SK-N-SH (cell line): Measurements from ENCODE around the gene ZNF335.

Source experiments
- CHD2 ChIP-seq: fragments of 150-350 bp; IDR thresholded peaks from 2 replicates; pipeline ENCODE4 v1.6.1; 2018; ENCODE audit warnings: low read length; ENCODE audit not compliant: partially characterized antibody
- EP300 ChIP-seq, 2 experiments: IDR thresholded peaks; 2 replicates each; pipeline versions ENCODE4 v1.4.0 to v1.6.1; 2012; ENCODE audit warnings: borderline replicate concordance in 1 of 2, low read depth in 1 of 2, low read length in 1 of 2
- EZH2phosphoT487 ChIP-seq: fragments of 200-600 bp; sonication (generic); IDR thresholded peaks from 2 replicates; pipeline ENCODE4 v1.6.1; 2017; ENCODE audit warnings: low read depth, mixed run types, mild to moderate bottlenecking, antibody characterized with exemption, moderate library complexity, borderline replicate concordance
- FOSL2 ChIP-seq: IDR thresholded peaks from 2 replicates; pipeline ENCODE4 v1.4.0; 2012; ENCODE audit warnings: low read depth, mild to moderate bottlenecking, moderate library complexity, borderline replicate concordance
- POLR2AphosphoS5 ChIP-seq: IDR thresholded peaks from 2 replicates; pipeline ENCODE4 v1.6.1; 2012; ENCODE audit warnings: low read depth, low read length
- RAD21 ChIP-seq: IDR thresholded peaks from 2 replicates; pipeline ENCODE4 v1.6.1; 2012; ENCODE audit warnings: mild to moderate bottlenecking, low read length
- SIN3A ChIP-seq: IDR thresholded peaks from 2 replicates; pipeline ENCODE4 v1.6.1; 2012; ENCODE audit warnings: low read depth, mild to moderate bottlenecking, low read length, moderate library complexity, borderline replicate concordance
- SMC3 ChIP-seq: IDR thresholded peaks from 2 replicates; pipeline ENCODE4 v1.6.1; 2012; ENCODE audit warnings: low read depth, low read length, improper control_type of control experiment
- TF ChIP-seq, protein P1 (sequence below): fragments of 200-600 bp; sonication (generic); IDR thresholded peaks from 2 replicates; pipeline ENCODE4 v1.6.1; 2017; ENCODE audit warnings: antibody characterized with exemption, mild to moderate bottlenecking, moderate library complexity
- TF ChIP-seq, protein P2 (sequence below): IDR thresholded peaks from 2 replicates; pipeline ENCODE4; 2012
- TF ChIP-seq, protein P3 (sequence below): fragments of 150-350 bp; IDR thresholded peaks from 2 replicates; pipeline ENCODE4 v1.6.1; 2016; ENCODE audit warnings: mild to moderate bottlenecking, low read depth, low read length
- TF ChIP-seq, protein P4 (sequence below): IDR thresholded peaks from 2 replicates; pipeline ENCODE4 v1.4.0; 2012; ENCODE audit warnings: low read depth
- TF ChIP-seq, protein P5 (sequence below): IDR thresholded peaks from 2 replicates; pipeline ENCODE4 v1.4.0; 2012; ENCODE audit warnings: low read depth, borderline replicate concordance

DNA sequence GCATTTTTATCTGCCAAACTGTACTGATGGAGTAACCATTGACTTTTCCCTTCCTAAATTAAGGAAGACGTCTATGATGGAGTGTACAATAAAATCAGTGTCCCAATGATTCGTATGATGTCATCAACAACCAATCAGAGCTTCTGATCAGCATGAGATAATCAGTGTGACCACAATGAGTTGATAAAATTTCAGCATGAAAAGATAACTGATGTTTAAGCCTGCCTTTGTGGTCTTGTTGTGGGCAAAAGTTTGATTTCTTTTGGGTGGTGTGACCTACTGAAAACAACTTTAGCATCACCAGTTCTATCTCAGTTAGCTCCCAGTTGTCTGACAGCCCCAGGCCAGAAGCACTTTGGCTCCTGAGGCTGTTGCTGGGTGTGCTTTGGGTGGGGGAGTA lies 34.2 kb downstream of the ZNF335 start:
- no peak for TF ChIP-seq FOSL2
- TF ChIP-seq, protein P1, sequence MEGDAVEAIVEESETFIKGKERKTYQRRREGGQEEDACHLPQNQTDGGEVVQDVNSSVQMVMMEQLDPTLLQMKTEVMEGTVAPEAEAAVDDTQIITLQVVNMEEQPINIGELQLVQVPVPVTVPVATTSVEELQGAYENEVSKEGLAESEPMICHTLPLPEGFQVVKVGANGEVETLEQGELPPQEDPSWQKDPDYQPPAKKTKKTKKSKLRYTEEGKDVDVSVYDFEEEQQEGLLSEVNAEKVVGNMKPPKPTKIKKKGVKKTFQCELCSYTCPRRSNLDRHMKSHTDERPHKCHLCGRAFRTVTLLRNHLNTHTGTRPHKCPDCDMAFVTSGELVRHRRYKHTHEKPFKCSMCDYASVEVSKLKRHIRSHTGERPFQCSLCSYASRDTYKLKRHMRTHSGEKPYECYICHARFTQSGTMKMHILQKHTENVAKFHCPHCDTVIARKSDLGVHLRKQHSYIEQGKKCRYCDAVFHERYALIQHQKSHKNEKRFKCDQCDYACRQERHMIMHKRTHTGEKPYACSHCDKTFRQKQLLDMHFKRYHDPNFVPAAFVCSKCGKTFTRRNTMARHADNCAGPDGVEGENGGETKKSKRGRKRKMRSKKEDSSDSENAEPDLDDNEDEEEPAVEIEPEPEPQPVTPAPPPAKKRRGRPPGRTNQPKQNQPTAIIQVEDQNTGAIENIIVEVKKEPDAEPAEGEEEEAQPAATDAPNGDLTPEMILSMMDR: no peak
- TF ChIP-seq, protein P2, sequence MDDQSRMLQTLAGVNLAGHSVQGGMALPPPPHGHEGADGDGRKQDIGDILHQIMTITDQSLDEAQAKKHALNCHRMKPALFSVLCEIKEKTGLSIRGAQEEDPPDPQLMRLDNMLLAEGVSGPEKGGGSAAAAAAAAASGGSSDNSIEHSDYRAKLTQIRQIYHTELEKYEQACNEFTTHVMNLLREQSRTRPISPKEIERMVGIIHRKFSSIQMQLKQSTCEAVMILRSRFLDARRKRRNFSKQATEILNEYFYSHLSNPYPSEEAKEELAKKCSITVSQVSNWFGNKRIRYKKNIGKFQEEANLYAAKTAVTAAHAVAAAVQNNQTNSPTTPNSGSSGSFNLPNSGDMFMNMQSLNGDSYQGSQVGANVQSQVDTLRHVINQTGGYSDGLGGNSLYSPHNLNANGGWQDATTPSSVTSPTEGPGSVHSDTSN: no peak
- TF ChIP-seq, protein P3, sequence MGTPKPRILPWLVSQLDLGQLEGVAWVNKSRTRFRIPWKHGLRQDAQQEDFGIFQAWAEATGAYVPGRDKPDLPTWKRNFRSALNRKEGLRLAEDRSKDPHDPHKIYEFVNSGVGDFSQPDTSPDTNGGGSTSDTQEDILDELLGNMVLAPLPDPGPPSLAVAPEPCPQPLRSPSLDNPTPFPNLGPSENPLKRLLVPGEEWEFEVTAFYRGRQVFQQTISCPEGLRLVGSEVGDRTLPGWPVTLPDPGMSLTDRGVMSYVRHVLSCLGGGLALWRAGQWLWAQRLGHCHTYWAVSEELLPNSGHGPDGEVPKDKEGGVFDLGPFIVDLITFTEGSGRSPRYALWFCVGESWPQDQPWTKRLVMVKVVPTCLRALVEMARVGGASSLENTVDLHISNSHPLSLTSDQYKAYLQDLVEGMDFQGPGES: no peak
- TF ChIP-seq, protein P4, sequence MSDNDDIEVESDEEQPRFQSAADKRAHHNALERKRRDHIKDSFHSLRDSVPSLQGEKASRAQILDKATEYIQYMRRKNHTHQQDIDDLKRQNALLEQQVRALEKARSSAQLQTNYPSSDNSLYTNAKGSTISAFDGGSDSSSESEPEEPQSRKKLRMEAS: no peak
- TF ChIP-seq EZH2phosphoT487: no peak
- TF ChIP-seq POLR2AphosphoS5: no peak
- TF ChIP-seq RAD21: no peak
- no peak for TF ChIP-seq CHD2
- no peak for TF ChIP-seq SMC3
- TF ChIP-seq, protein P5, sequence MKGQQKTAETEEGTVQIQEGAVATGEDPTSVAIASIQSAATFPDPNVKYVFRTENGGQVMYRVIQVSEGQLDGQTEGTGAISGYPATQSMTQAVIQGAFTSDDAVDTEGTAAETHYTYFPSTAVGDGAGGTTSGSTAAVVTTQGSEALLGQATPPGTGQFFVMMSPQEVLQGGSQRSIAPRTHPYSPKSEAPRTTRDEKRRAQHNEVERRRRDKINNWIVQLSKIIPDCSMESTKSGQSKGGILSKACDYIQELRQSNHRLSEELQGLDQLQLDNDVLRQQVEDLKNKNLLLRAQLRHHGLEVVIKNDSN: no peak
- TF ChIP-seq SIN3A: no peak
- no peak for TF ChIP-seq EP300 (IDR thresholded peaks at IDR 0.05; ENCODE audit: borderline replicate concordance in 1 of 2, low read depth in 1 of 2, low read length in 1 of 2)
